HepG2 (cell line): Measurements from ENCODE around the gene ARPC1B. TPM values are rescaled to one million over a fixed set of nuclear protein-coding genes. Genes with fewer than 3 reads are reported as not detected.

Source experiments
- ATF7-NPFF ChIP-seq: sonication (generic); formaldehyde crosslinking; IDR thresholded peaks from 2 replicates; pipeline ENCODE4 v1.8.1; 2023; ENCODE audit warnings: mild to moderate bottlenecking, low read depth, missing genetic modification reagents, moderate library complexity
- CHD2 ChIP-seq: IDR thresholded peaks from 2 replicates; pipeline ENCODE4 v1.6.1; 2011; ENCODE audit warnings: low read depth, low read length, improper control_type of control experiment
- ETV6 ChIP-seq: sonication (generic); formaldehyde crosslinking; conservative IDR thresholded peaks from 2 replicates; pipeline ENCODE4 v1.4.0; 2020; ENCODE audit warnings: missing genetic modification reagents
- GTF2F1 ChIP-seq: fragments of 150-350 bp; IDR thresholded peaks from 2 replicates; pipeline ENCODE4 v1.6.1; 2014; ENCODE audit warnings: low read length
- HNRNPL ChIP-seq: fragments of 200-400 bp; formaldehyde crosslinking; IDR thresholded peaks from 2 replicates; pipeline ENCODE4 v1.6.1; 2017; ENCODE audit warnings: mild to moderate bottlenecking, low read depth, low read length
- MEF2D ChIP-seq: sonication (generic); formaldehyde crosslinking; IDR thresholded peaks from 2 replicates; pipeline ENCODE4 v1.5.1; 2020; ENCODE audit warnings: mild to moderate bottlenecking, missing genetic modification reagents
- NR2C2 ChIP-seq: sonication (generic); formaldehyde crosslinking; IDR thresholded peaks from 2 replicates; pipeline ENCODE4 v1.4.0; 2020; ENCODE audit warnings: missing genetic modification reagents, mild to moderate bottlenecking, moderate library complexity, borderline replicate concordance
- RFX3 ChIP-seq: IDR thresholded peaks from 2 replicates; pipeline ENCODE4 v1.6.1; 2016; ENCODE audit warnings: missing biosample characterization, missing genetic modification reagents
- SP2 ChIP-seq: sonication (generic); formaldehyde crosslinking; IDR thresholded peaks from 2 replicates; pipeline ENCODE4 v1.5.1; 2020; ENCODE audit warnings: mild to moderate bottlenecking, missing genetic modification reagents
- TOE1 ChIP-seq: sonication (generic); formaldehyde crosslinking; IDR thresholded peaks from 2 replicates; pipeline ENCODE4 v1.4.0; 2020; ENCODE audit warnings: mild to moderate bottlenecking, missing genetic modification reagents
- TOPORS ChIP-seq: sonication (generic); formaldehyde crosslinking; IDR thresholded peaks from 2 replicates; pipeline ENCODE4 v1.8.0; 2023; ENCODE audit warnings: mild to moderate bottlenecking, missing genetic modification reagents
- ZBTB1 ChIP-seq: sonication (generic); formaldehyde crosslinking; IDR thresholded peaks from 2 replicates; pipeline ENCODE4 v1.4.0; 2020; ENCODE audit warnings: missing genetic modification reagents, borderline replicate concordance
- ZBTB7B ChIP-seq: sonication (generic); formaldehyde crosslinking; IDR thresholded peaks from 2 replicates; pipeline ENCODE4 v1.4.0; 2020; ENCODE audit warnings: missing genetic modification reagents
- ZNF101 ChIP-seq: sonication (generic); formaldehyde crosslinking; IDR thresholded peaks from 2 replicates; pipeline ENCODE4 v1.4.0; 2020; ENCODE audit warnings: mild to moderate bottlenecking, low read depth, missing genetic modification reagents, borderline replicate concordance
- ZNF558 ChIP-seq: sonication (generic); formaldehyde crosslinking; IDR thresholded peaks from 2 replicates; pipeline ENCODE4 v1.9.0; 2022; ENCODE audit warnings: mild to moderate bottlenecking, missing genetic modification reagents, borderline replicate concordance
- ZNF570 ChIP-seq: sonication (generic); formaldehyde crosslinking; IDR thresholded peaks from 2 replicates; pipeline ENCODE4 v1.4.0; 2020; ENCODE audit warnings: mild to moderate bottlenecking, missing genetic modification reagents, borderline replicate concordance
- ZNF660 ChIP-seq: sonication (generic); formaldehyde crosslinking; IDR thresholded peaks from 2 replicates; pipeline ENCODE4 v1.5.1; 2020; ENCODE audit warnings: mild to moderate bottlenecking, low read depth, missing genetic modification reagents, borderline replicate concordance
- ZNF746 ChIP-seq: sonication (generic); formaldehyde crosslinking; IDR thresholded peaks from 2 replicates; pipeline ENCODE4 v1.8.0; 2022; ENCODE audit warnings: mild to moderate bottlenecking, missing genetic modification reagents
- ZNF777 ChIP-seq: sonication (generic); formaldehyde crosslinking; IDR thresholded peaks from 2 replicates; pipeline ENCODE4 v1.4.0; 2020; ENCODE audit warnings: missing genetic modification reagents
- polyA plus RNA-seq, 8 experiments: library from polyadenylated mRNA; depleted of rRNA in 3 of 8; stranded (reverse) in 7 of 8; unstranded in 1 of 8; fragments of >200 nt; fragmentation: Illumina TruSeq in 4 of 8; extraction: Trizol in 4 of 8; gene quantifications; 2 replicates each; pipeline versions ENCODE4 v1.2.1 to v1.2.3, GENCODE V29; 2011 to 2016; ENCODE audit warnings: low read depth in 4 of 8, missing spikeins in 1 of 8, mixed read lengths in 1 of 8; ENCODE audit not compliant: insufficient read depth in 1 of 8
- total RNA-seq, 5 experiments: library from RNA; depleted of rRNA; stranded (reverse); fragments of >200 nt; fragmentation: Illumina TruSeq; extraction: Trizol; gene quantifications; 2 replicates each; pipeline ENCODE4 v1.2.3, GENCODE V29; 2016; ENCODE audit warnings: low read depth in 1 of 5
- TF ChIP-seq, protein P1 (sequence below): sonication (generic); formaldehyde crosslinking; IDR thresholded peaks from 2 replicates; pipeline ENCODE4 v1.4.0; 2020; ENCODE audit warnings: mild to moderate bottlenecking, missing genetic modification reagents
- TF ChIP-seq, protein P2 (sequence below): sonication (generic); formaldehyde crosslinking; IDR thresholded peaks from 2 replicates; pipeline ENCODE4 v1.4.0; 2020; ENCODE audit warnings: missing genetic modification reagents, borderline replicate concordance
- TF ChIP-seq, protein P3 (sequence below): sonication (generic); formaldehyde crosslinking; conservative IDR thresholded peaks from 2 replicates; pipeline ENCODE4 v1.8.1; 2023; ENCODE audit warnings: missing genetic modification reagents
- TF ChIP-seq, protein P4 (sequence below), 2 experiments: fragments of 450-650 bp in 1 of 2; sonication (generic) in 1 of 2; formaldehyde crosslinking; IDR thresholded peaks; 2 replicates each; pipeline versions ENCODE4 v1.5.0 to v1.8.0; 2020 to 2022; ENCODE audit warnings: mild to moderate bottlenecking in 1 of 2, missing genetic modification reagents in 1 of 2
- TF ChIP-seq, protein P5 (sequence below): sonication (generic); formaldehyde crosslinking; IDR thresholded peaks from 2 replicates; pipeline ENCODE4 v1.8.0; 2022; ENCODE audit warnings: missing genetic modification reagents, low read depth, mild to moderate bottlenecking, borderline replicate concordance

ARPC1B gene
- total and polyA plus RNA-seq, 2 of the 13 experiments (the other 11 are each of a cell fraction or from before 2014, with no cell fraction given): 72.9 to 89.1 TPM

DNA sequence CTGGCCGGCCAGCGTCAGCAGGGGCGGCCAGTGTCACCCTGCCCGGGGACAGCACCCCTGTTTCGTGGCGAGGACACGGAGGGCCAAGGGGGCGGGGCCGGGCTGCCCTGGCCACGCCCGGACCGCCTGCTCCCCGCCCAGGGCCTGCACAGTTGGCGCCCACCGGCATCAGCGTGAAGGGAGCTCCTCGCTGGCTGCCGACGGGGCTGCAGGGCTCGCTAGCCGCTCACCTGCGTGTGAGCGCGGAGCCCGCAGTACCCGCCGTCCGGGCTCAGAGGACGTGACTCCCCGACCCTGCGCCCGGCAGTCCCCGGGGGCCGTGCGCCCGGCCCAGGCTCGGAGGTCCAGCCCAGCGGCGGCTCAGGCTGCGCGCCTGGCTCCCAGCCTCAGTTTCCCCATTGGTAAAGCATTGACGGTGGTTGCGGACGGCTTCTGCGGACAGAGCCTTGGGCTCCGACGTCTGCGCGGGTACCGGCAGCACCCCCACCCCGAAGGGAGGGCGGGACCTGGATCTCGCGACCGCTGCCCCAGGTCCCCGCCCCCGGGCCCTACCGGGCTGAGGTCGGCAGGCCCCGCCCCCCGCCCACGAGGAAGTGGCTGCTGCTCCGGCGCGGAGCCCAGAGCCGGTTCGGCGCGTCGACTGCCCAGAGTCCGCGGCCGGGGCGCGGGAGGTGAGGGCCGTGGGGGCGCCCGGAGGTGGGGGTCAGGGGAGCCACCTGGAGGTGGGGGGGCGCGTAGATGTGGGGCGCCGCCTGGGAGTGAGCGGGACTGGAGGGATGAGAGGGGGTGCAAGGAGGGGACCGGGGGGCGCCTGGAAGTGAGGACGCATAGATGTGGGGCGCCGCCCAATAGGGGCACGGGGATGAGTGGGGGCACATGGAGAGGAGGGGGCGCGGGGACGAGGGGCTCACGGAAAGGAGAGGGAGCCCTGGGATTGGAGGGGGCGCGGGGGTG is at the start of gene ARPC1B (continued):
- TF ChIP-seq ATF7-NPFF (CRISPR knock-in tag) (peak; percentile 60; the same call in 1 of the 2 replicates), GTF2F1 (no peak), HNRNPL (no peak), CHD2 (peak; percentile 84), MEF2D (no peak), ZNF777 (CRISPR knock-in tag) (peak; percentile 93), TOE1 (CRISPR knock-in tag) (no peak), ZNF558 (no peak), ZNF570 (no peak), ZNF660 (no peak), TOPORS (CRISPR knock-in tag) (no peak), ZNF746 (CRISPR knock-in tag) (no peak), ETV6 (CRISPR knock-in tag) (no peak), NR2C2 (no peak; the same call in 1 of the 2 replicates), SP2 (peak; percentile 47; the same call in 1 of the 2 replicates), RFX3 (CRISPR knock-in tag) (no peak), ZBTB7B (CRISPR knock-in tag) (peak; percentile 51; the same call in 1 of the 2 replicates), ZBTB1 (CRISPR knock-in tag) (no peak), ZNF101 (no peak)
- TF ChIP-seq, protein P1, sequence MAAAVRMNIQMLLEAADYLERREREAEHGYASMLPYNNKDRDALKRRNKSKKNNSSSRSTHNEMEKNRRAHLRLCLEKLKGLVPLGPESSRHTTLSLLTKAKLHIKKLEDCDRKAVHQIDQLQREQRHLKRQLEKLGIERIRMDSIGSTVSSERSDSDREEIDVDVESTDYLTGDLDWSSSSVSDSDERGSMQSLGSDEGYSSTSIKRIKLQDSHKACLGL: peak; percentile 14; the same call in 1 of the 2 replicates
- TF ChIP-seq, protein P2, sequence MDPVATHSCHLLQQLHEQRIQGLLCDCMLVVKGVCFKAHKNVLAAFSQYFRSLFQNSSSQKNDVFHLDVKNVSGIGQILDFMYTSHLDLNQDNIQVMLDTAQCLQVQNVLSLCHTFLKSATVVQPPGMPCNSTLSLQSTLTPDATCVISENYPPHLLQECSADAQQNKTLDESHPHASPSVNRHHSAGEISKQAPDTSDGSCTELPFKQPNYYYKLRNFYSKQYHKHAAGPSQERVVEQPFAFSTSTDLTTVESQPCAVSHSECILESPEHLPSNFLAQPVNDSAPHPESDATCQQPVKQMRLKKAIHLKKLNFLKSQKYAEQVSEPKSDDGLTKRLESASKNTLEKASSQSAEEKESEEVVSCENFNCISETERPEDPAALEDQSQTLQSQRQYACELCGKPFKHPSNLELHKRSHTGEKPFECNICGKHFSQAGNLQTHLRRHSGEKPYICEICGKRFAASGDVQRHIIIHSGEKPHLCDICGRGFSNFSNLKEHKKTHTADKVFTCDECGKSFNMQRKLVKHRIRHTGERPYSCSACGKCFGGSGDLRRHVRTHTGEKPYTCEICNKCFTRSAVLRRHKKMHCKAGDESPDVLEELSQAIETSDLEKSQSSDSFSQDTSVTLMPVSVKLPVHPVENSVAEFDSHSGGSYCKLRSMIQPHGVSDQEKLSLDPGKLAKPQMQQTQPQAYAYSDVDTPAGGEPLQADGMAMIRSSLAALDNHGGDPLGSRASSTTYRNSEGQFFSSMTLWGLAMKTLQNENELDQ (CRISPR knock-in tag): no peak
- TF ChIP-seq, protein P3, sequence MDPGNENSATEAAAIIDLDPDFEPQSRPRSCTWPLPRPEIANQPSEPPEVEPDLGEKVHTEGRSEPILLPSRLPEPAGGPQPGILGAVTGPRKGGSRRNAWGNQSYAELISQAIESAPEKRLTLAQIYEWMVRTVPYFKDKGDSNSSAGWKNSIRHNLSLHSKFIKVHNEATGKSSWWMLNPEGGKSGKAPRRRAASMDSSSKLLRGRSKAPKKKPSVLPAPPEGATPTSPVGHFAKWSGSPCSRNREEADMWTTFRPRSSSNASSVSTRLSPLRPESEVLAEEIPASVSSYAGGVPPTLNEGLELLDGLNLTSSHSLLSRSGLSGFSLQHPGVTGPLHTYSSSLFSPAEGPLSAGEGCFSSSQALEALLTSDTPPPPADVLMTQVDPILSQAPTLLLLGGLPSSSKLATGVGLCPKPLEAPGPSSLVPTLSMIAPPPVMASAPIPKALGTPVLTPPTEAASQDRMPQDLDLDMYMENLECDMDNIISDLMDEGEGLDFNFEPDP: 0 out of 2 replicates have a peak, but pooled peaks have one; percentile 68
- TF ChIP-seq, protein P4, sequence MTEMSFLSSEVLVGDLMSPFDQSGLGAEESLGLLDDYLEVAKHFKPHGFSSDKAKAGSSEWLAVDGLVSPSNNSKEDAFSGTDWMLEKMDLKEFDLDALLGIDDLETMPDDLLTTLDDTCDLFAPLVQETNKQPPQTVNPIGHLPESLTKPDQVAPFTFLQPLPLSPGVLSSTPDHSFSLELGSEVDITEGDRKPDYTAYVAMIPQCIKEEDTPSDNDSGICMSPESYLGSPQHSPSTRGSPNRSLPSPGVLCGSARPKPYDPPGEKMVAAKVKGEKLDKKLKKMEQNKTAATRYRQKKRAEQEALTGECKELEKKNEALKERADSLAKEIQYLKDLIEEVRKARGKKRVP (CRISPR knock-in tag; IDR thresholded peaks at IDR 0.05): no peak
- TF ChIP-seq, protein P5, sequence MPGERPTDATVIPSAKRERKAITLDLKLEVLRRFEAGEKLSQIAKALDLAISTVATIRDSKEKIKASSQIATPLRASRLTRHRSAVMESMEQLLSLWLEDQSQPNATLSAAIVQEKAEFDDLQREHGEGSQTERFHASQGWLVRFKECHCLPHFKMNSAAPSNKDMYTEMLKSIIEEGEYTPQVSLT (CRISPR knock-in tag): no peak
